ENCODE data around the gene SCAF4. TPM values are rescaled to one million over a fixed set of nuclear protein-coding genes. Genes with fewer than 3 reads are reported as not detected.

SCAF4 gene
- total and polyA plus RNA-seq, 10 of the 15 experiments (the other 5 are each of a cell fraction or from before 2014, with no cell fraction given), result 4.3 to 49.3 (median 16.0) TPM

- TF ChIP-seq ZBTB4 (CRISPR knock-in tag; IDR thresholded peaks at IDR 0.05) (no peak), SIX5 (IDR thresholded peaks at IDR 0.05; ENCODE audit: low read depth, low read length, severe bottlenecking) (no peak), GATAD2B (conservative IDR thresholded peaks at IDR 0.05; ENCODE audit: low read depth) (no peak), PAX5 (IDR thresholded peaks at IDR 0.05; ENCODE audit: borderline replicate concordance, low read depth, low read length) (no peak)
Measured at GRCh38 chr21:31687108-31687507, 44.8 kb downstream of the SCAF4 start (continued).

DNA sequence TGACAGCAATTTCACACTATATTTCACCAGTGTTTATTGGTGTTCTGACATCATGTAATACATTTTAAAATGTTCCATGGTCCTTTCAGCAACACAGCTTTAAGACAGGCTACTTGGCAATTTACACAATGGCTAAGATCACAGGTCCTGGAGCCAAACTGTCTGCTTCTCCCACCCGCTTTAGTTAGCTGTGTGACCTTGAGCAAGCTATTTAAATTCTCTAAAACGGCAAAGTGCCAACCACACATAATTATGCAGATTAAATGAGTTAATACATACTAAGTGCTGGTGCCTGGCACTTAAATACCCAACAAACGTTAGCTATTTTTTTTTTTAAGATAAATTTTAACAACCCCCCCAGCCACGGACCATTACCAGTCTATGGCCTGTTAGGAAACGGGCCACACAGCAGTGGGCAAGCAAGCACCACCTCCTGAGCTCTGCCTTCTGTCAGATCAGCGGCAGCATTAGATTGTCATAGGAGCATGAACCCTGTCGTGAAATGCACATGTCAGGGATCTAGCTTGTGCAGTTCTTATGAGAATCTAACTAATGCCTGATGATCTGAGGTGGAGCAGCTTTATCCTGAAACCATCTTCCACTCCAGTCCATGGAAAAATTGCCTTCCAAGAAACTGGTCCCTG, 45.5 kb downstream of the SCAF4 start:
- intact Hi-C loops (cut with micrococcal nuclease; ENCODE audit: unreplicated experiment), result no loop called here
- H2AFZ ChIP-seq (ENCODE audit: control insufficient read depth, low read depth, low read length), result no peak overlapping the region
- H3K4me1 ChIP-seq (ENCODE audit: control insufficient read depth, insufficient read depth, low read length), result no peaks in the 10 kb centered on the region
- no peak overlapping the region for H3K4me2 ChIP-seq (ENCODE audit: control insufficient read depth, insufficient read depth)
- DNase-seq (ENCODE audit: low read depth, low spot score), result no peak
- BruUV-seq (replicated peaks), result no TSS peak
- no peak overlapping the region for H3K9ac ChIP-seq (ENCODE audit: control insufficient read depth, insufficient read depth, low read length)
- ChIA-PET SMC1A (ENCODE audit: uncharacterized antibody, unreplicated experiment) (interaction anchor here (0.7 to 1.4 kb wide), 5 partner anchors 8 to 148 kb away, joined by 3 to 4 read pairs (median 3); no protein-coding TSS in a partner anchor), CTCF (interaction anchor here (0.6 to 1.4 kb wide), 2 partner anchors 22 to 95 kb away, joined by 3 to 4 read pairs; no protein-coding TSS in a partner anchor), RAD21 (ENCODE audit: unreplicated experiment) (no interaction called here), POLR2A (interaction anchor here (0.6 to 1.2 kb wide), 3 partner anchors 25 to 260 kb away, joined by 3 to 4 read pairs (median 3); no protein-coding TSS in a partner anchor)
- H3K9me3 ChIP-seq (replicated peaks; ENCODE audit: control insufficient read depth, insufficient read depth, low read length), result no peaks in the 10 kb centered on the region
- 90% methylated on average over 7 of the region's 7 CpGs for WGBS (ENCODE audit: insufficient coverage, insufficient replicate concordance, low lambda C conversion rate, missing lambda C conversion rate)
- H3K27ac ChIP-seq (ENCODE audit: control insufficient read depth, insufficient read depth), result no peak overlapping the region
- FAIRE-seq, result no peak
- H3K79me2 ChIP-seq (ENCODE audit: control insufficient read depth, insufficient read depth, low read length), result no peaks in the 10 kb centered on the region
- ATAC-seq, result no peak
- no peaks in the 10 kb centered on the region for H3K27me3 ChIP-seq (replicated peaks in 1 of 2; ENCODE audit: control insufficient read depth in 2 of 2, insufficient read depth in 2 of 2, low read length in 1 of 2)
- no peak overlapping the region for H3K4me3 ChIP-seq
- in situ Hi-C loops (cut with MboI), result no loop called here
- TF ChIP-seq KDM1A (IDR thresholded peaks at IDR 0.05; ENCODE audit: borderline replicate concordance), result no peak
- no peak for TF ChIP-seq POU2F2 (IDR thresholded peaks at IDR 0.05; ENCODE audit: borderline replicate concordance, low read depth, low read length)
- TF ChIP-seq NR2C1 (IDR thresholded peaks at IDR 0.05), result no peak
- TF ChIP-seq TBL1XR1 (IDR thresholded peaks at IDR 0.05; ENCODE audit: low read depth, low read length), result no peak
- TF ChIP-seq MTA3 (IDR thresholded peaks at IDR 0.05; ENCODE audit: borderline replicate concordance, low read length), result no peak
- TF ChIP-seq MYC (IDR thresholded peaks at IDR 0.05; ENCODE audit: insufficient read depth, insufficient read length, insufficient replicate concordance, low read length, severe bottlenecking), result no peak
- TF ChIP-seq SIN3A (IDR thresholded peaks at IDR 0.05; ENCODE audit: low read depth, low read length), result no peak
- TF ChIP-seq SPI1 (IDR thresholded peaks at IDR 0.05; ENCODE audit: borderline replicate concordance, insufficient read depth, low read depth, low read length), result no peak
- no peak for TF ChIP-seq MEF2A (IDR thresholded peaks at IDR 0.05; ENCODE audit: insufficient read depth, low read depth, low read length)
- H3K36me3 ChIP-seq (ENCODE audit: control insufficient read depth in 2 of 2, insufficient read depth in 2 of 2, low read length in 1 of 2), result peaks cover 2 to 41% of the 10 kb centered on the region in 2 experiments
- H4K20me1 ChIP-seq (ENCODE audit: control insufficient read depth, insufficient read depth), result no peaks in the 10 kb centered on the region
